OCI-LY3 (cell line): ENCODE measurements around the gene PIK3C2G.

ENCODE experiments used
- H2AFZ ChIP-seq: fragments of 200-600, 300-600 bp; shearing (Covaris generic); 2 replicates; pipeline ENCODE4 v1.6.0; 2014; ENCODE audit warnings: antibody characterized with exemption, low read depth, low read length
- H3K27ac ChIP-seq: fragments of 200-600, 300-600 bp; sonication (generic); 2 replicates; pipeline ENCODE4 v1.5.1; 2014; ENCODE audit warnings: mild to moderate bottlenecking, low read length, moderate library complexity, mixed read lengths
- H3K27me3 ChIP-seq: fragments of 200-600, 300-600 bp; sonication (generic); 2 replicates; pipeline ENCODE4 v1.6.1; 2014; ENCODE audit warnings: low read depth, low read length, mixed read lengths
- H3K36me3 ChIP-seq: fragments of 200-600, 300-600 bp; sonication (generic); replicated peaks from 2 replicates; pipeline ENCODE3; 2014; ENCODE audit warnings: low read depth, low read length, mixed read lengths
- H3K4me1 ChIP-seq: fragments of 300-600, 200-600 bp; sonication (generic); 2 replicates; pipeline ENCODE4 v1.6.1; 2014; ENCODE audit warnings: low read length, mixed read lengths
- H3K4me2 ChIP-seq: fragments of 200-600, 300-600 bp; sonication (generic); 2 replicates; pipeline ENCODE4 v1.6.1; 2014; ENCODE audit warnings: low read length, mixed read lengths
- H3K4me3 ChIP-seq: fragments of 300-600, 200-600 bp; sonication (generic); 2 replicates; pipeline ENCODE4 v1.5.1; 2014; ENCODE audit warnings: antibody characterized with exemption, mild to moderate bottlenecking, low read length, moderate library complexity
- H3K79me2 ChIP-seq: fragments of 300-600, 200-600 bp; shearing (Covaris generic); 2 replicates; pipeline ENCODE4 v1.6.1; 2014; ENCODE audit warnings: mild to moderate bottlenecking, low read length, mixed read lengths
- H3K9ac ChIP-seq: fragments of 300-600, 200-600 bp; shearing (Covaris generic); 2 replicates; pipeline ENCODE4 v1.6.0; 2014; ENCODE audit warnings: mild to moderate bottlenecking, low read length, moderate library complexity
- H3K9me3 ChIP-seq: fragments of 200-600, 300-600 bp; shearing (Covaris generic); 2 replicates; pipeline ENCODE4 v1.6.1; 2014; ENCODE audit warnings: low read length, mixed read lengths; ENCODE audit not compliant: insufficient read depth
- H4K20me1 ChIP-seq: fragments of 200-600, 300-600 bp; sonication (generic); 2 replicates; pipeline ENCODE4 v1.6.1; 2016; ENCODE audit warnings: low read length, mixed read lengths; ENCODE audit not compliant: insufficient read depth
- CTCF ChIP-seq: fragments of 200-600, 300-600 bp; sonication (generic); IDR thresholded peaks from 2 replicates; pipeline ENCODE4 v1.5.1; 2014; ENCODE audit warnings: antibody characterized with exemption, low read length, low read depth
- EZH2phosphoT487 ChIP-seq: fragments of 200-600 bp; shearing (Covaris generic); IDR thresholded peaks from 2 replicates; pipeline ENCODE4 v1.6.1; 2018; ENCODE audit warnings: antibody characterized with exemption, mixed run types, low read depth

PIK3C2G gene

GRCh38 chr12:18681818-18682217, 420.5 kb downstream of the PIK3C2G start:
- Histone ChIP-seq H3K9ac (no peak overlapping the region), H3K27ac (no peak overlapping the region), H3K36me3 (no peaks in the 10 kb centered on the region), H2AFZ (no peak overlapping the region), H4K20me1 (no peaks in the 10 kb centered on the region), H3K9me3 (no peaks in the 10 kb centered on the region), H3K27me3 (no peaks in the 10 kb centered on the region), H3K4me1 (no peaks in the 10 kb centered on the region), H3K4me3 (no peak overlapping the region), H3K79me2 (no peaks in the 10 kb centered on the region), H3K4me2 (no peak overlapping the region)
- TF ChIP-seq CTCF (no peak), EZH2phosphoT487 (no peak)

GRCh38 chr12:18683327-18684013, 422.2 kb downstream of the PIK3C2G start:
- no peak overlapping the region for H3K27ac ChIP-seq
- no peaks in the 10 kb centered on the region for H4K20me1 ChIP-seq
- no peak overlapping the region for H3K4me3 ChIP-seq
- H3K4me2 ChIP-seq, result no peak overlapping the region
- H3K9ac ChIP-seq, result no peak overlapping the region
- H3K27me3 ChIP-seq, result no peaks in the 10 kb centered on the region
- H3K9me3 ChIP-seq, result no peaks in the 10 kb centered on the region
- no peak overlapping the region for H2AFZ ChIP-seq
- TF ChIP-seq CTCF (no peak), EZH2phosphoT487 (no peak)
- no peaks in the 10 kb centered on the region for H3K79me2 ChIP-seq
- H3K4me1 ChIP-seq, result no peaks in the 10 kb centered on the region
- H3K36me3 ChIP-seq, result no peaks in the 10 kb centered on the region

GRCh38 chr12:18684430-18684829, 423.1 kb downstream of the PIK3C2G start:
- no peak overlapping the region for H3K4me3 ChIP-seq
- no peaks in the 10 kb centered on the region for H4K20me1 ChIP-seq
- no peaks in the 10 kb centered on the region for H3K4me1 ChIP-seq
- H3K36me3 ChIP-seq, result no peaks in the 10 kb centered on the region
- no peak for TF ChIP-seq CTCF
- no peak for TF ChIP-seq EZH2phosphoT487
- H3K4me2 ChIP-seq, result no peak overlapping the region
- no peak overlapping the region for H2AFZ ChIP-seq
- H3K27ac ChIP-seq, result no peak overlapping the region
- H3K79me2 ChIP-seq, result no peaks in the 10 kb centered on the region
- H3K9me3 ChIP-seq, result no peaks in the 10 kb centered on the region
- H3K9ac ChIP-seq, result no peak overlapping the region
- no peaks in the 10 kb centered on the region for H3K27me3 ChIP-seq

DNA sequence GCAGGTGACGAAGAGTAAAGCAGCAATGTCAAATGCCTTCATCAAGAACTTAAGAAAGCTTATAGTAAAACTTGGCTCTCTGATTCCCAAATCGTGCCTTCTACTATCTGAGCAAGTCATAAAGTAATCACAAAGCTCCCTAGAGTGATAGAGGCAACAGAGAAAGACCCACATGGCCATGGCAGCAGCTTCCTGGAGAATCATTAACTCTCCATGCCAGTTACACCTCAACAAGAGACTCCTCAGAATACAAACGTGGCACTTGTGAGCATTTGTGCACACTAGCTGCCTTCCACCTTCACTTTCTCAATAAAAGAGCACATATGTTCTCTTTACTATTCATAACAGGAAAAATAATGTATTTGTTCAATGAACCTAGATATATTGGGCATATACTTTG, 428.5 kb downstream of the PIK3C2G start:
- no peaks in the 10 kb centered on the region for H3K36me3 ChIP-seq
- no peak overlapping the region for H2AFZ ChIP-seq
- no peaks in the 10 kb centered on the region for H4K20me1 ChIP-seq
- no peaks in the 10 kb centered on the region for H3K4me1 ChIP-seq
- no peaks in the 10 kb centered on the region for H3K79me2 ChIP-seq
- no peak overlapping the region for H3K4me3 ChIP-seq
- H3K4me2 ChIP-seq, result no peak overlapping the region
- no peaks in the 10 kb centered on the region for H3K9me3 ChIP-seq
- no peak overlapping the region for H3K27ac ChIP-seq
- H3K9ac ChIP-seq, result no peak overlapping the region
- TF ChIP-seq EZH2phosphoT487, result no peak
- no peak for TF ChIP-seq CTCF
- H3K27me3 ChIP-seq, result no peaks in the 10 kb centered on the region
